Esophagus muscularis mucosa (tissue), 4 donors: ENCODE measurements around the gene SUPT6H.

Experiments used
- EP300 ChIP-seq: sonication (generic); formaldehyde crosslinking; IDR thresholded peaks from one replicate; pipeline ENCODE4 v1.6.1; 2017; ENCODE audit warnings: antibody characterized with exemption
- POLR2A ChIP-seq: fragments of 450-650 bp; IDR thresholded peaks from one replicate; pipeline ENCODE4 v1.6.1; 2017; ENCODE audit warnings: antibody characterized with exemption, moderate library complexity, mild to moderate bottlenecking, low read depth
- POLR2AphosphoS5 ChIP-seq, 2 donors: sonication (generic); formaldehyde crosslinking; IDR thresholded peaks; one replicate each; pipeline ENCODE4 v1.6.1; 2017; ENCODE audit warnings: antibody characterized with exemption in 2 of 2
- TF ChIP-seq, protein P1 (sequence below), 3 experiments: fragments of 200-600 bp in 2 of 3; fragments of 450-650 bp in 1 of 3; sonication (generic) in 2 of 3; IDR thresholded peaks; one replicate each; pipeline ENCODE4 v1.5.1; 2017 to 2019; ENCODE audit warnings: antibody characterized with exemption in 3 of 3, mild to moderate bottlenecking in 2 of 3, moderate library complexity in 1 of 3

DNA sequence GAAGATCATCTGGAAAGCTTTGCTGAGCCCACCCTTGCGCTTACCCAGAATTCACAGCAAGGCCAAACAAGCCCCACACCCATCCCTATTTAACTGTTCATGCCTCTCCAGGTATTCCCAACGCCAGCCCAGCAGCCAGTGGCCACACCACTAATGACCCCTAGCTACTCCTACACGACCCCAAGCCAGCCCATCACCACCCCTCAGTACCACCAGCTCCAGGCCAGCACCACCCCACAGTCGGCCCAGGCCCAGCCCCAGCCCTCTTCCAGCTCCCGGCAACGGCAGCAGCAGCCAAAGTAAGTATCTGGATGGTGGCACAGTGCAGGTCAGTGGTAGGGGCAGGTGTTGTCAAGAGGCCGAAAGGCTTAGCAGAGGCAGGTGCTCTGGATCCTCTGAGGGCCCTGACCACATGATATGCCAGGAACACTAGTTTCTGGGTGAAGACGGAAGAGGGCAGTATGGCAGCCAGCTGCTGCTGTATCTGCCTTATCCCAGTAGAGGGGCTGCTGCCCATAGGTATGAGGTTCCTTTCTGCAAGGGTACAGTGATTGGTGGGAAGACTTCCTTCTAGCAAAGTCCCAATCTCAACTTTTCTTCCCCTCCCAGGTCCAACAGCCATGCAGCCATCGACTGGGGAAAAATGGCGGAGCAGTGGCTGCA, 39.0 kb downstream of the SUPT6H start:
- TF ChIP-seq, protein P1, sequence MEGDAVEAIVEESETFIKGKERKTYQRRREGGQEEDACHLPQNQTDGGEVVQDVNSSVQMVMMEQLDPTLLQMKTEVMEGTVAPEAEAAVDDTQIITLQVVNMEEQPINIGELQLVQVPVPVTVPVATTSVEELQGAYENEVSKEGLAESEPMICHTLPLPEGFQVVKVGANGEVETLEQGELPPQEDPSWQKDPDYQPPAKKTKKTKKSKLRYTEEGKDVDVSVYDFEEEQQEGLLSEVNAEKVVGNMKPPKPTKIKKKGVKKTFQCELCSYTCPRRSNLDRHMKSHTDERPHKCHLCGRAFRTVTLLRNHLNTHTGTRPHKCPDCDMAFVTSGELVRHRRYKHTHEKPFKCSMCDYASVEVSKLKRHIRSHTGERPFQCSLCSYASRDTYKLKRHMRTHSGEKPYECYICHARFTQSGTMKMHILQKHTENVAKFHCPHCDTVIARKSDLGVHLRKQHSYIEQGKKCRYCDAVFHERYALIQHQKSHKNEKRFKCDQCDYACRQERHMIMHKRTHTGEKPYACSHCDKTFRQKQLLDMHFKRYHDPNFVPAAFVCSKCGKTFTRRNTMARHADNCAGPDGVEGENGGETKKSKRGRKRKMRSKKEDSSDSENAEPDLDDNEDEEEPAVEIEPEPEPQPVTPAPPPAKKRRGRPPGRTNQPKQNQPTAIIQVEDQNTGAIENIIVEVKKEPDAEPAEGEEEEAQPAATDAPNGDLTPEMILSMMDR (IDR thresholded peaks at IDR 0.05): no peak
- TF ChIP-seq POLR2AphosphoS5 (IDR thresholded peaks at IDR 0.05) (no peak), EP300 (no peak), POLR2A (no peak)
